ENCODE measurements around the gene NOD2.

GRCh38 chr16:50709980-50710379 lies 16.6 kb downstream of the NOD2 start:
- TF ChIP-seq, protein P1, sequence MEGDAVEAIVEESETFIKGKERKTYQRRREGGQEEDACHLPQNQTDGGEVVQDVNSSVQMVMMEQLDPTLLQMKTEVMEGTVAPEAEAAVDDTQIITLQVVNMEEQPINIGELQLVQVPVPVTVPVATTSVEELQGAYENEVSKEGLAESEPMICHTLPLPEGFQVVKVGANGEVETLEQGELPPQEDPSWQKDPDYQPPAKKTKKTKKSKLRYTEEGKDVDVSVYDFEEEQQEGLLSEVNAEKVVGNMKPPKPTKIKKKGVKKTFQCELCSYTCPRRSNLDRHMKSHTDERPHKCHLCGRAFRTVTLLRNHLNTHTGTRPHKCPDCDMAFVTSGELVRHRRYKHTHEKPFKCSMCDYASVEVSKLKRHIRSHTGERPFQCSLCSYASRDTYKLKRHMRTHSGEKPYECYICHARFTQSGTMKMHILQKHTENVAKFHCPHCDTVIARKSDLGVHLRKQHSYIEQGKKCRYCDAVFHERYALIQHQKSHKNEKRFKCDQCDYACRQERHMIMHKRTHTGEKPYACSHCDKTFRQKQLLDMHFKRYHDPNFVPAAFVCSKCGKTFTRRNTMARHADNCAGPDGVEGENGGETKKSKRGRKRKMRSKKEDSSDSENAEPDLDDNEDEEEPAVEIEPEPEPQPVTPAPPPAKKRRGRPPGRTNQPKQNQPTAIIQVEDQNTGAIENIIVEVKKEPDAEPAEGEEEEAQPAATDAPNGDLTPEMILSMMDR (IDR thresholded peaks at IDR 0.05): no peak
- TF ChIP-seq ZFX (IDR thresholded peaks at IDR 0.05; ENCODE audit: borderline replicate concordance): no peak
